Kidney (tissue), 14 donors: ENCODE measurements around the gene POLD3. TPM values are rescaled to one million over a fixed set of nuclear protein-coding genes. Genes with fewer than 3 reads are reported as not detected.

Experiments
- DNase-seq, 5 donors: peaks; one replicate each; pipeline ENCODE4 v3.0.0-alpha.2; 2013 to 2020
- FAIRE-seq: peaks from 2 replicates; lab custom pipeline; 2012; peaks lifted over from hg19 to GRCh38; lab: Jason Lieb, UNC
- H3K27ac ChIP-seq, 2 donors: one replicate each; pipeline ENCODE4 v1.7.0; 2013; ENCODE audit warnings: low read depth in 2 of 2, low read length in 2 of 2, inconsistent platforms in 1 of 2
- H3K27me3 ChIP-seq: one replicate; pipeline ENCODE4 v1.7.1; 2013; ENCODE audit warnings: low read length, inconsistent platforms; ENCODE audit not compliant: control insufficient read depth, insufficient read depth
- H3K36me3 ChIP-seq, 3 donors: one replicate each; pipeline versions ENCODE4 v1.7.0 to v1.7.1; 2013; ENCODE audit warnings: low read length in 3 of 3, control low read depth in 1 of 3, inconsistent platforms in 1 of 3; ENCODE audit not compliant: insufficient read depth in 3 of 3, control insufficient read depth in 2 of 3
- H3K4me1 ChIP-seq, 3 donors: one replicate each; pipeline versions ENCODE4 v1.7.0 to v1.7.1; 2013; ENCODE audit warnings: low read length in 3 of 3, inconsistent platforms in 1 of 3, low read depth in 1 of 3; ENCODE audit not compliant: control insufficient read depth in 2 of 3, insufficient read depth in 2 of 3
- H3K4me3 ChIP-seq, 3 donors: one replicate each; pipeline versions ENCODE4 v1.7.0 to v1.8.1; 2013; ENCODE audit warnings: low read length in 3 of 3, control low read depth in 1 of 3, inconsistent platforms in 1 of 3
- H3K9ac ChIP-seq, 3 donors: one replicate each; pipeline versions ENCODE4 v1.7.0 to v1.7.1; 2013; ENCODE audit warnings: low read length in 3 of 3, control low read depth in 1 of 3, inconsistent platforms in 1 of 3
- H3K9me3 ChIP-seq, 3 donors: one replicate each; pipeline versions ENCODE4 v1.7.0 to v1.7.1; 2013; ENCODE audit warnings: low read length in 3 of 3, control low read depth in 1 of 3, inconsistent platforms in 1 of 3; ENCODE audit not compliant: control insufficient read depth in 2 of 3, insufficient read depth in 1 of 3
- CTCF ChIP-seq: IDR thresholded peaks from 3 replicates; pipeline ENCODE4 v1.5.1; 2012; ENCODE audit warnings: mild to moderate bottlenecking, moderate library complexity, borderline replicate concordance; ENCODE audit not compliant: insufficient read depth; ENCODE audit errors: extremely low read depth
- intact Hi-C: fragments of 100-400 bp; cut with DNase I; formaldehyde crosslinking; loops from one replicate; pipeline ENCODE4 v1.11.1; 2022
- polyA plus RNA-seq: library from polyadenylated mRNA; stranded (reverse); fragments of 350-450 nt; fragmentation: Illumina TruSeq; extraction: RNeasy Lipid Tissue Mini Kit (QIAGEN cat#74804); gene quantifications from one replicate; pipeline ENCODE4 v1.2.3, GENCODE V29; 2014; ENCODE audit warnings: low read depth, low replicate concordance; ENCODE audit not compliant: insufficient read depth
- total RNA-seq: library from RNA; stranded (reverse); fragmentation: NEBNext Ultra II Directional; extraction: Animal tissue kit (Norgen Biotek cat#: 25700); gene quantifications from one replicate; pipeline ENCODE4 v1.2.1, GENCODE V29; 2021
- donor health status: control.
- donor health status: control.
- donor health status: control.
- donor health status: control.
- donor health status: control.
- donor health status: DM: yes; HTN: yes; CAD: no.
- donor health status: Normal renal cell carcinoma (clear cell type).

POLD3 gene
- total and polyA plus RNA-seq, 2 donors from 2014 or later: 12.8 to 22.3 TPM

DNA sequence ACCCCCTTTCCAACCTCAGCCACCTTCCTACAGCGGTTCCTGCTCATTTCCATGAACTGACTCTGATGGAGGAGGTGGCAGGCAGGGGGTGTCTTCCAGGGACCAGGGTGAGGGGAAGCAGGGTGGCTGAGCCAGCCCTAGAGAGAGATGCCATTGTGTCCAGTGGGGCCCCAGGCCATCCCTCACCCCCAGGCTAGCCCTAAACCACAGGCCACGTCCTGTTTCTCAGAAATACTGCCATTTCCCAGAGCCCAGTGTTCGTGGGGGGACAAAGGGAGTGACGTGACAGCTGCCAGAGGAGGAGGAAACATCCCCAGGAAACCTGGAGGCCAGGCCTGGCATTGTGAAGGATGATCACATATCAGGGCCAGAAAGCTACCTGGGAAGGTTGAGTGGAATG lies 99.4 kb downstream of the POLD3 start:
- intact Hi-C loops: no loop called here
- FAIRE-seq: no peak
- TF ChIP-seq CTCF: no peak

More for the DNA sequence above, 99.4 kb downstream of the POLD3 start:
- Histone ChIP-seq H3K36me3 (no peaks in the 10 kb centered on the region), H3K9ac (no peak overlapping the region), H3K4me3 (no peak overlapping the region), H3K27ac (no peak overlapping the region), H3K4me1 (peaks cover 0 to 6% (median 0%) of the 10 kb centered on the region in 3 donors), H3K27me3 (no peaks in the 10 kb centered on the region), H3K9me3 (no peaks in the 10 kb centered on the region)
- no peak for DNase-seq

Other genes with a start within 250 kb of the POLD3 start
- 11.5 TPM for gene PGM2L1, start 194.1 kb upstream of the POLD3 start, total RNA-seq
- gene PGM2L1, start 194.1 kb upstream of the POLD3 start, polyA plus RNA-seq: 1.0 TPM
- 19.2 TPM for gene KCNE3, start 125.0 kb upstream of the POLD3 start, total RNA-seq
- 15.9 TPM for gene KCNE3, start 125.0 kb upstream of the POLD3 start, polyA plus RNA-seq
- gene LIPT2, start 98.9 kb upstream of the POLD3 start, total RNA-seq: 4.0 TPM
- gene LIPT2, start 98.9 kb upstream of the POLD3 start, polyA plus RNA-seq: 8.9 TPM
- gene CHRDL2, start 138.8 kb downstream of the POLD3 start, total RNA-seq: 2.0 TPM
- 3.9 TPM for gene CHRDL2, start 138.8 kb downstream of the POLD3 start, polyA plus RNA-seq
- gene RNF169, start 156.3 kb downstream of the POLD3 start, total RNA-seq: 19.6 TPM
- gene RNF169, start 156.3 kb downstream of the POLD3 start, polyA plus RNA-seq: 3.1 TPM